ENCODE results near the gene OPN1SW. TPM values are rescaled to one million over a fixed set of nuclear protein-coding genes. Genes with fewer than 3 reads are reported as not detected.

The OPN1SW gene
- total RNA-seq, 2 donors from 2014 or later: not detected

DNA sequence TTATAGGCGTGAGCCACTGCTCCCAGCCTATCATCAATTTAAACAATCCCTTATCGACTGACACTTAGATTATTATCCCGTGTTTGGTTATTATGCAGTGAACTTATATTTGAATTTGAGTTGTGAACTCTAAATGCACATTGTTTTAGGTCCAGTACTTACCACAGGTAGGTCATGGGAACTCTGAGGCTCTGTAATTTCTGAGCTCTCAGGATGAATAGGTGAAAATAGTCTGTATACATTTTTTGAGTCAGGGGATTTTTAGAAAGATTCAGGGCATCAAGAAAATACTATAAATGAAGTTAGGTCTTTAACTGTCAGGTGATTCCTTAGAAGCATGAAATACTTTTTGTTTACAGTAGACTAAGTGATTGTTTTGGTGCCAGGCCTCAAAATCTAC is 25.0 kb upstream of the OPN1SW start:
- H3K27ac ChIP-seq: no peak overlapping the region
- no peak overlapping the region for H3K9ac ChIP-seq (ENCODE audit: low read depth in 2 of 2, low read length in 2 of 2)
- H3K27me3 ChIP-seq: no peaks in the 10 kb centered on the region
- no peaks in the 10 kb centered on the region for H3K9me3 ChIP-seq
- DNase-seq: no peak
- H3K4me1 ChIP-seq: no peaks in the 10 kb centered on the region
- H3K36me3 ChIP-seq: no peaks in the 10 kb centered on the region
- TF ChIP-seq, protein P1, sequence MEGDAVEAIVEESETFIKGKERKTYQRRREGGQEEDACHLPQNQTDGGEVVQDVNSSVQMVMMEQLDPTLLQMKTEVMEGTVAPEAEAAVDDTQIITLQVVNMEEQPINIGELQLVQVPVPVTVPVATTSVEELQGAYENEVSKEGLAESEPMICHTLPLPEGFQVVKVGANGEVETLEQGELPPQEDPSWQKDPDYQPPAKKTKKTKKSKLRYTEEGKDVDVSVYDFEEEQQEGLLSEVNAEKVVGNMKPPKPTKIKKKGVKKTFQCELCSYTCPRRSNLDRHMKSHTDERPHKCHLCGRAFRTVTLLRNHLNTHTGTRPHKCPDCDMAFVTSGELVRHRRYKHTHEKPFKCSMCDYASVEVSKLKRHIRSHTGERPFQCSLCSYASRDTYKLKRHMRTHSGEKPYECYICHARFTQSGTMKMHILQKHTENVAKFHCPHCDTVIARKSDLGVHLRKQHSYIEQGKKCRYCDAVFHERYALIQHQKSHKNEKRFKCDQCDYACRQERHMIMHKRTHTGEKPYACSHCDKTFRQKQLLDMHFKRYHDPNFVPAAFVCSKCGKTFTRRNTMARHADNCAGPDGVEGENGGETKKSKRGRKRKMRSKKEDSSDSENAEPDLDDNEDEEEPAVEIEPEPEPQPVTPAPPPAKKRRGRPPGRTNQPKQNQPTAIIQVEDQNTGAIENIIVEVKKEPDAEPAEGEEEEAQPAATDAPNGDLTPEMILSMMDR (IDR thresholded peaks at IDR 0.05): no peak
- intact Hi-C loops (cut with DNase I): no loop called here
- no peak overlapping the region for H3K4me3 ChIP-seq

GRCh38 chr7:128799451-128799850 is 23.9 kb upstream of the OPN1SW start:
- Histone ChIP-seq H3K9ac (ENCODE audit: low read depth in 2 of 2, low read length in 2 of 2) (no peak overlapping the region), H3K27me3 (no peaks in the 10 kb centered on the region), H3K4me3 (no peak overlapping the region), H3K27ac (no peak overlapping the region), H3K4me1 (no peaks in the 10 kb centered on the region), H3K36me3 (no peaks in the 10 kb centered on the region), H3K9me3 (no peaks in the 10 kb centered on the region)
- TF ChIP-seq, protein P1 (IDR thresholded peaks at IDR 0.05): no peak
- intact Hi-C loops (cut with DNase I): no loop called here
- no peak for DNase-seq

- no peak overlapping the region for H3K9ac ChIP-seq (ENCODE audit: low read depth in 2 of 2, low read length in 2 of 2)
- H3K9me3 ChIP-seq: no peaks in the 10 kb centered on the region
- no peaks in the 10 kb centered on the region for H3K27me3 ChIP-seq
- DNase-seq: no peak
- TF ChIP-seq, protein P1 (IDR thresholded peaks at IDR 0.05): no peak
- H3K27ac ChIP-seq: no peak overlapping the region
- H3K4me3 ChIP-seq: no peak overlapping the region
- H3K36me3 ChIP-seq: no peaks in the 10 kb centered on the region
- intact Hi-C loops (cut with DNase I): no loop called here
- peaks cover 4% of the 10 kb centered on the region for H3K4me1 ChIP-seq
Measured at GRCh38 chr7:128796327-128796726, 20.7 kb upstream of the OPN1SW start.

GRCh38 chr7:128795129-128795528 is 19.5 kb upstream of the OPN1SW start:
- TF ChIP-seq, protein P1 (IDR thresholded peaks at IDR 0.05): no peak
- Histone ChIP-seq H3K9me3 (no peaks in the 10 kb centered on the region), H3K4me3 (no peak overlapping the region), H3K9ac (ENCODE audit: low read depth in 2 of 2, low read length in 2 of 2) (no peak overlapping the region), H3K27me3 (no peaks in the 10 kb centered on the region), H3K27ac (no peak overlapping the region), H3K4me1 (peaks cover 4% of the 10 kb centered on the region), H3K36me3 (no peaks in the 10 kb centered on the region)
- no peak for DNase-seq
- intact Hi-C loops (cut with DNase I): no loop called here

DNA sequence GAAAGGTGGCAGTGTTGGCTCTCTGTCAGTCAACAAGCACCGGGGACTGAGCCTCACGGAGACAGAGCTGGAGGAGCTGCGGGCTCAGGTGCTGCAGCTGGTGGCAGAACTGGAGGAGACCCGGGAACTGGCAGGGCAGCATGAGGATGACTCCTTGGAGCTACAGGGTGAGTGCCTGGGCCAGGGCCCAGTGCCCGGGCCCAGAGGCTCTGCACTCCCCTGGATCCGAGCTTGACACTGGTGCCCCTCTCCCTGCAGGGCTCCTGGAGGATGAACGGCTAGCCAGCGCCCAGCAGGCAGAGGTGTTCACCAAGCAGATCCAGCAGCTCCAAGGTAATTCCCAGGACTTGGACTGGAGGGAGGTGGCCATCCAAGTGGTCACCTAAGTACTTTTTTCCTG is 18.8 kb upstream of the OPN1SW start:
- Histone ChIP-seq H3K9me3 (no peaks in the 10 kb centered on the region), H3K4me3 (no peak overlapping the region), H3K27ac (no peak overlapping the region), H3K36me3 (no peaks in the 10 kb centered on the region), H3K9ac (ENCODE audit: low read depth in 2 of 2, low read length in 2 of 2) (no peak overlapping the region), H3K4me1 (peaks cover 4% of the 10 kb centered on the region), H3K27me3 (no peaks in the 10 kb centered on the region)
- no peak for DNase-seq
- TF ChIP-seq, protein P1 (IDR thresholded peaks at IDR 0.05): no peak
- intact Hi-C loops (cut with DNase I): no loop called here

GRCh38 chr7:128794020-128794419 is 18.4 kb upstream of the OPN1SW start:
- intact Hi-C loops (cut with DNase I): no loop called here
- H3K9me3 ChIP-seq: no peaks in the 10 kb centered on the region
- peaks cover 4% of the 10 kb centered on the region for H3K4me1 ChIP-seq
- no peak overlapping the region for H3K9ac ChIP-seq (ENCODE audit: low read depth in 2 of 2, low read length in 2 of 2)
- TF ChIP-seq, protein P1 (IDR thresholded peaks at IDR 0.05): no peak
- H3K27me3 ChIP-seq: no peaks in the 10 kb centered on the region
- H3K4me3 ChIP-seq: no peak overlapping the region
- no peak overlapping the region for H3K27ac ChIP-seq
- no peaks in the 10 kb centered on the region for H3K36me3 ChIP-seq
- no peak for DNase-seq

All from colonic mucosa (tissue), 4 donors.